GM19467 (cell line): ENCODE measurements around the gene KCNG4.
"Not testable (repeated sequence)": the region's sequence is repeated elsewhere in the genome, so short reads cannot be mapped to it uniquely, and the experiment has no call there.

Experiments used
- ATAC-seq: cut with Tn5 transposase; IDR thresholded peaks from one replicate; pipeline ENCODE4 v1.9.1; 2021; ENCODE audit warnings: mild to moderate bottlenecking, moderate library complexity; ENCODE audit not compliant: unreplicated experiment

KCNG4 gene

DNA sequence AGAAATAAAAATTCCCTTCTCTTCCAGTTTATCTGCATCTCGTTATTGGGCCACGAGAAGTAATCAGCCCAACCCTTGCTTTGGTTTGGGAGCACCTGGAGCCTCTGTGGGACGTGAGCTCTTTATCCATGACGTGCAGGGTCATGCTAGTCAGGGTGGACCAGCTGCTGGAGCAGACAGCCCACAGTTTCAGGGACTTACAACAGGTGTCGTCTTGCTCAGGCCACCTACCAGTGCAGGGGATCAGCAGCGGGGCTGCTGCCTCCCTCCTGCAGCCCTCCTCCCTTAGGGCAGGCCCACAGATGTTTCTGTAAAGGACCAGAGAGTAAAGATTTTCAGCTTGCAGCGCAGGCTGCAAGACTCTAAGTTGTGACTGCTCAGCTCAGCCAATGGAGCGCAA is 31.9 kb downstream of the KCNG4 start:
- ATAC-seq = no peak

DNA sequence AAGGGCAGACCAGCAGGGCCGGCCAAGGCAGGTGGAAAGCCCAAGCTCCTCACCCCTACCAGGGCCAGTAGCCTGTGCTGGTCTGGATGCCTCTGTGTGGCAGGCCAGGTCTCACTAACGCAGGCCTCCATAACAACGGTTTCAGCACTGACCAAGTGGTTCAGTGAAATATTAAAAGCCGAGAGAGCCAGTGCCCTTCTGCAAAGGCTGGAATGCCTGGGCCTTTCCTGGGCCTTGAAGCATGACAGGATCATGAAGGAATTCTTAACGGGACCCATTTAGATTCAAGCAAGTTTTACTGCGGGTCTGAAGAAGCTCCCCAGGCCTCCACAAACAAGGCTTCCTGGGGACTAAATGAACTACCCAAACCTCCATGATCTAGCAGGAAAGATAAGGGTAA is 32.6 kb downstream of the KCNG4 start:
- no peak for ATAC-seq

DNA sequence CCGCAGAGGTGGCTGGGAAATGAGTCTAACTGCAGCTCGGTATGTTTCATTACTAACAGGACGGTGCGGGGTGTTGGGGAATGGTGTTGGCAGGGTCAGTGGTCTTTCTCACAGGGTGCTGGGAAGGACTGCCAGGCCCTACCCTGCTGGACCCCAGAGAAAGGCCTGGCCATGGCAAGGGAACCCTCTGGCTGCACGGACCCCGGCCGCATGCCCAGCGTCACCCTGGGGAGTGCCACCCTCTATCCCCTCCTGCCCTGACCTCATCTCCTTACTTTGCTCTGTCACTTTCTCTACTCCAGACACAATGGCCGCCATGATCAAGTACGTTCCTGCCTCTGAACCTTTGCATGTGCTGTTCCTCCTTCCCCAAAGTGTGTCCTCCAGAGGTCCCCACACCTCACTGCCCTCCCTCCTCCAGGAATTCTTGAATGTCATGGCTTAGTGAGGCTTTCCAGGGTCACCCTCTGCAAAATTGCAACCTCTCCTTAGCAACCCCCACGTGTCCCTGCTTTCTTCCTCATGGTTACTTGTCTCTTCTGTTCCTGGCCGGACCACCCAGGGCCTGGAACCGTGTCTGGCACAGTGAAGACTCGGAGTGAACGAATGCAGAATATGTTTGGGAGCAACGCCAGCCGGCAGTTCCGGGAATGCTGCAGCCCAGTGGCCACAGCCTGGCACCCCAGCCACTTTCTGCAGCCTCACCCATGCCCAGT is 33.7 kb downstream of the KCNG4 start:
- ATAC-seq = no peak

DNA sequence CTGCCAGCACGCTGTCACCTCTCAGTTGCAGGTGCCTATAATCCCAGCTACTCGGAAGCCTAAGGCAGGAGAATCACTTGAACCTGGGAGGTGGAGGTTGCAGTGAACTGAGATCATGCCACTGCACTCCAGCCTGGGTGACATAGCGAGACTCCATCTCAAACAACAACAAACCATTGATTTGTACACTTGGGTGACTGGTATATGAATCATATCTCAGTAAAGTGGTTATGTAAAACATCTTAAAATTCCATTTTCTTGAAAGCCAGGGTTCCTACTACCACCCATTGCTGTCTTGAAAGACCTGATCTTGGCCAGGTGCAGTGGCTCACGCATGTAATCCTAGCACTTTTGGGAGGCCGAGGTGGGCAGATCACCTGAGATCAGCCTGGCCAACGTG is 34.7 kb downstream of the KCNG4 start:
- not testable (repeated sequence) for ATAC-seq

DNA sequence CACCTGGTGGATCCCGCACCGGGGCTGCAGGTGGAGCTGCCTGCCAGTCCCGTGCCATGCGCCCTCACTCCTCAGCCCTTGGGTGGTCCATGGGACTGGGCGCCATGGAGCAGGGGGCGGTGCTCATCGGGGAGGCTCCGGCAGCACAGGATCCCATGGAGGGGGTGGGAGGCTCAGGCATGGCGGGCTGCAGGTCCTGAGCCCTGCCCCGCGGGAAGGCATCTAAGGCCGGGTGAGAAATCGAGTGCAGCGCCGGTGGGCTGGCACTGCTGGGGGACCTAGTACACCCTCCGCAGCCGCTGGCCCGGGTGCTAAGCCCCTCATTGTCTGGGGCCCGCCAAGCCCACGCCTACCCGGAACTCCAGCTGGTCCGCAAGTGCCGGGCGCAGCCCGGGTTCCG is 35.3 kb downstream of the KCNG4 start:
- not testable (repeated sequence) for ATAC-seq

DNA sequence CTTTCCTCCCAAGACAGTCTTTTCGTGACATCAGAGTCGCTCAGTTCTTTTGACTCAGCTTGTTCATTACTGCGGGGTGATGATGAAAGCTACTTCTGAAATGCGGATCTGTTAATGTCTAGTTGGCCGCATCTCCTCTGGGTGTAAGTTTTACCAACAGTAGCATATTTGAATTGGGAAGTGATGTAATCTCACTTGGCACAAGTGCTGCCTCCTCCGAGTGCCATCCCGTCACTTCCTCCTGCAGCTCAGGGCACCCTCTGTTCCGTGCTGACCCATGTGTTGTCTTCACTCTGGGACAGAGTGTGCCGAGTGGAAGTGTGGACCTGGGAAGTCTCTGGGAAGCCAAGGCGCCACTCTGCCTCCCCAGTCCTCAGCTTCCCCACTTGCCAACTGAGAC is 40.0 kb downstream of the KCNG4 start:
- no peak for ATAC-seq

DNA sequence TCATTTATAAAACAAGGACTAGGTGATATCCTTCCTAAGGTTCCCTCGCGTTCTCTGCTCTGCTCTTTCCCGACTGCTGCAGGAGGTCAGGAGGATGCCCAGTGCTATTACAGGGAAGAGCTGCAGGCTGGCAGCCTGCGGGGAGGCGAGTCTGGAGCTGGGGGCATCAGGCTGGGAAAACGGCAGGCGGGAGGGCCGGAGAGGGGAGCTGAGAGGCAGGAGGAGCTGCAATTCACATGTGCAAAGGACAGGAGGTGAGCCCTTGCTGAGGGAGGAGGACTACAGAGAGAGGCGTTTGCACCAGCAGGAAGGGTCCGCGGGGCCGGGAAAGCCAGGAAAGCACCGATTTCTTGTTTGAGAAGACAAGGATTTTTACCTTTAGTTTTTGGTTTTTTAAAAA is 40.7 kb downstream of the KCNG4 start:
- no peak for ATAC-seq

DNA sequence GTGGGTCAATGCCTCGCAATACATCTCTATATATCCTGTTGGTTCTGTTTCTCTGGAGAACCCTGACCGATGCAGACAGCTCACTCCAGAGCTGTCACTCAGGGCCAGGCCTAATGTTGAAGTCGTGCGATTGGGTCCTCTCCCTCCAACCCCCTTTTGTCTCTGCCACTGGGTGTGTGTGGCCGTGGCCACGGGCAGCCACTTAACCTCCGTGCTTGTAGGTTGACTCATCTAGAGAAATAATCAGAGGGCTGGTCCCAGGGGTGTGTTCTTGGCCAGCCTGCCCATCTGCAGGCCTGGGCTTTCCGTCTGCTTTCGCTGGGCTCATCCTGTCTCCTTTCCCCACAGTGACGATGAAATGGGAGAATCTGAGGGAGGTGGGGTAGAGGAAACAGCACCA is 41.4 kb downstream of the KCNG4 start:
- no peak for ATAC-seq

DNA sequence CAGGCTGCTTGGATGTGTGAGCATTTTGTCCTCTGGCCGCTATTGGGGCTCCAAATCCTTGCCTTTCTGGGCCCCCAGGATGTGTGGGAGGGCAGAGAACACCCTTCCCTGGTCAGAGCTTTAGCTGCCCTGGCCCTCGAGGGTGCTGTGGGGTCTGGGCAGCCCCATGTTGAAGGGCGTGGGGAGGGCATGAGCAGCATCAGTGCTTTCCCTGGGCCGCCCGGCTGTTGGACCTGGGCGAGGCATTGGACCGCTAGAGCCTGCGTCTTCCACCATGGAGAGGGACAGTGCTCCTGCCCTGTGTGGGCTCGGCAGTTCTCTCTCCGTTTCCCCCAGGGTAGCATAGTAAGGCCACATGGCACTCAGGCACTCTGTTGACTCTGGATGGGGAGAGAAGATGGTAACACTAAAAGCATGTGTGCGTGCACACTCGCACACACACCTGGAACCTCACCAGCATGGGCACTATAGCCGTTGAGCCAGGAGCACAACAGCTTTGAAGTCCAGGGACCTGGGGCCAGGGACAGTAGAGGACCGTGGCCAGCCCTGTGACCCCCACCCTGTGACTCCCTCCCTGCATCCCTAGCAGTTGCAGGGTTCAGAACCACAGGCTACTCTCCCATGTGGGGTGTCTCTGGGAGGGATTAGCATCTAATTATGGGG is 42.2 kb downstream of the KCNG4 start:
- no peak for ATAC-seq

DNA sequence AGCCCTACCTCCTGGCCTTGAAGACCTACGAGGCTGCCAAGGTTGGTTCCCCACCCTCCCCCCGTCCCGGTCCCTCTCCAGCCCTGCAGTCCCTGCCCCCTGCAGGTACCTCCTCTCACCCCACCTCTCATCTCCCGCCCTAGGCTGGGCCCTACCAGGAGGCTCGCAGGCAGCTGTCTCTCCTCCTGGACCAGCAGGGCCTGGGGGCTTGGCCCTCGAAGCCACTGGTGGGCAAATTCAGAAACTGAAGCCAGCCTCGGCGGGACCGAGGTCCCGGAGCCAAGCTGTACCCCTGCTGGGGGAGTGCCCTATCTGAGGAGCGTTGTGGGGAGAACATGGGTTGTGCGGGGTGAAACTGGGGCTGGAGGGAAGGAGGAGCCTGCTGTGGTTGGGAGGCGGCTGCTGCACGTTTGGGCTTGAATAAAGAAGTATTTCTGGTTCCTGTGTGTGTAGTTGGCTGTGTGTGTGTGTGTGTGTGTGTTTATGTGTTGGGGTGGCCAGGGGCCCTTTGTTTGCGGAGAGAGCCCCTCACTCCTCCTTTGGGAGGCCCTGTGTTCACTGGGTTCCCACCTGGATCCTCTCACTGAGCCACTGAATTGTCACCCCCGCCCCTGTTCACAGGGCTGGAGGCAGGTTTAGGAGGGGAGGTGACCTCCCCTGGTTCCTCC is 43.0 kb downstream of the KCNG4 start:
- ATAC-seq = no peak

DNA sequence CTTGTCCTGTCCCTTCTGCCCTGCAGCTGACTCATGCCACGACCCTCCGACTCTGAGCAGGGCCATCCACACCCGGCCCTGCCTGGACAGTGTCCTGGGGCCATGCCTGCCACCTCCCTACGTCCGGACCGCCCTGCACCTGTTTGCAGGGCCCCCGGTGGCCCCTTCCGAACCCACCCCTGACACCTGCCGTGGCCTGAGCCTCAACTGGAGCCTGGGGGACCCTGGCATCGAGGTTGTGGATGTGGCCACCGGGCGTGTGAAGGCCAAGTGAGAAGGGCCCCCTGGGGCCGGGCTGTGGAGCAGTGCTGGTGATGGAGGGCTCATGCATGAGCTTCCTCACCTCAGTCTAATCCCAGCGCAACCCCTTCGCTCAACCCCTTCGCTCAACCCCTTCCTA is 43.7 kb downstream of the KCNG4 start:
- no peak for ATAC-seq

DNA sequence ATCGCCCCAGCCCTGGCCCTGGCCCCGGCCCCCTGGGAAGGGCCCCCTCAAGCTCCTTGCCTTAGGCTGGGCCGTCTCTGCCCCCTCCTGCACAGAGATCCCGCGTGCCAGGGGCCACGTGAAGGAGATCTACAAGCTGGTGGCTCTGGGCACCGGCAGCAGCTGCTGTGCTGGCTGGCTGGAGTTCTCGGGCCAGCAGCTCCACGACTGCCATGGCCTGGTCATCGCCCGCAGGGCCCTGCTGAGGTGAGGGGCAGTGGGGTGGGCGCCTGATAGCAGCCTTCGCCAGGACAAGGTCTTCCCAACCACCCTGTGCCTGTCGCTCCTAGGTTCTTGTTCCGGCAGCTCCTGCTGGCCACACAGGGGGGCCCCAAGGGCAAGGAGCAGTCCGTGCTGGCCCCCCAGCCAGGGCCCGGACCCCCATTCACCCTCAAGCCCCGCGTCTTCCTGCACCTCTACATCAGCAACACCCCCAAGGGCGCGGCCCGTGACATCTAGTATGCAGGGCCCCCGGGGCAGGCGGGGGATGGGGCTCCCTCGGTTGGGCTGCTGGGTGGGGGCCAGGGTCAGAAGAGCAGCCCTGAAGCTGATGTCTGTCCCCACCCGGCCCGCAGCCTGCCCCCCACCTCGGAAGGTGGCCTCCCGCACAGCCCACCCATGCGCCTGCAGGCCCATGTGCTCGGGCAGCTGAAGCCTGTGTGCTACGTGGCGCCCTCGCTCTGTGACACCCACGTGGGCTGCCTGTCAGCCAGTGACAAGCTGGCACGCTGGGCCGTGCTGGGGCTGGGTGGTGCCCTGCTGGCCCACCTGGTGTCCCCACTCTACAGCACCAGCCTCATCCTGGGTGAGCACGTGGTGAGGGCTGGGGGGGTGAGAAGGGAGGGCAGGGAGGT is 44.4 kb downstream of the KCNG4 start:
- no peak for ATAC-seq

DNA sequence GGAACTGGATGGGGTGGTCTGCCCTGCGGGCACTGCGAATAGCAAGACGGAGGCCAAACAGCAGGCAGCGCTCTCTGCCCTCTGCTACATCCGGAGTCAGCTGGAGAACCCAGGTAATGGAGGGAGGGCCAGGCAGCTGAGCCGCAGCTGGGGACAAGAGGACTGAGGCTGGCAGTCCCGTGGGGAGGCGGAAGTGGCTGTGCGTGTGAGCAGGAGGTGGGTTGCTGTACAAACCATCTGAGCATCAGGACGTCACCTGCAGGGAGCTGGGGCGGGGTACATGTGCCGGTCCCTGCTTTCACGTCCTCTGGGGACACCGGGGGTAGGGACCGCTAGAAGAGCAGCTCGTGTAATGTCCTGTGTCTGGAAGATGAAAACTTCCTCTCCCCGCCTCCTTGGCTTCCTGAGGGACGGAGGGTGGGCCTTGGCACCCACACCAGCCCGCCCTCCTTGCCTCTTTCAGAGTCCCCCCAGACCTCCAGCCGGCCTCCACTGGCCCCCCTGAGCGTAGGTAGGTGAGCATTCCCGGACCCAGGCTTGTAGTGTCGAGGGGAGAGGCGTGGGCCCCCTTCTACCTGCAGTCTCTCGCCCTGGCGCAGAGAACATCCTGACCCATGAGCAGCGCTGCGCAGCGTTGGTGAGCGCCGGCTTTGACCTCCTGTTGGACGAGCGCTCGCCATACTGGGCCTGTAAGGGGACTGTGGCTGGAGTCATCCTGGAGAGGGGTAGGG is 45.2 kb downstream of the KCNG4 start:
- no peak for ATAC-seq

DNA sequence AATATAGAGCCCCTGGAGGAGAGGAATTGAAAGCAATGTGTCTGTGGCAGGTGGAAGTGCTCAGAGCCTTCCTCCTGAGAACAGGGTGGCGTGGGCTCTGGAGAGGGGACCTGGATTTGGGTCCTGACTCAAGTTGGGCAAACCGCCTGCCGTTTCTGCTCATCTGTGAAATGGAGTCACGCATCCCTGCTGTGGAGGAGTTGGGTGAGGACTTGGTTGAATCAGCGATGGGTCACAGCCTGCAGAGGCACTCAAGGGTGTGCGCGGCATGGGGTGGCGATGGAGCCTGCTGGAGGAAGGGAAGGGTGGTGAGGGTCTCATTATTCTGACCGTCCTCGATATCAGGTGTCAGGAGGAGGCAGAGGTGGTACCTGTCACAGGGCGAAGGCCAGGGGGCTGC is 45.8 kb downstream of the KCNG4 start:
- ATAC-seq = no peak

DNA sequence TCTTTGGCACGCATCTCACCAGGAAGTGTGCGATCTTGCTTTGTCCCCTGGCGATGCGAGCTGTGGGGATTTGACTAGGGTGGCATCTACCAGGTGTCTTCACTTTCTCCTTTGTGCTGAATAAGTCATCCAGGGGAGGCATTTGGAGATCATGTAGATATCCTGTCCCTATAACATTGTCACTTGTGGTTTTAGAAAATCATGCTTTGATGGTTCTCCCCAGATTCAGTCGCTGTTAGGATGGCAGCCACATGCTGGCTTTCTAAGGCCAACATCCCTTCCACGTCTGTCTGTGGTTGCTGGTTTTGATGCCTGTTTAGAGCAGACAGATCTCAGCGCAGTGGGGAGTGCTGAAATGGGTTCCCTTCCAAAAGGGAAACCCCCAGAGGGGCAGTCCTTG is 46.3 kb downstream of the KCNG4 start:
- ATAC-seq = no peak

DNA sequence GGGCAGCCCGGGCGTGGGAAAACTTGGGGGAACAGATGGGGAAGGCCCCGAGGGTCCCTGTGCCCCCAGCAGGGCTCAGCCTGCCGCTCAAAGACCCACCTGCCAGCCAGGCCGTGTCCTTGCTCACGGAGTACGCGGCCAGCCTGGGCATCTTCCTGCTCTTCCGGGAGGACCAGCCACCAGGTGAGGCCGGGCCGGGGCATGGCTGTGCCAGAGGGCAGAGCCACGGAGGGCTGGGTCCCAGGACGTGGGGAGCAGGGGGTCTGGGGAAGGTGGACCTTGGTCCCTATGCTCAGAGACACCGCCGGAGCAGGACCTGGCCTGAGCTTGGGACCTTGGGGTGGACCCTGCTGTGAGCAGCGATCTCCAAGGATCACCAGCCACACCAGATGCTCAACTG is 48.3 kb downstream of the KCNG4 start:
- no peak for ATAC-seq

DNA sequence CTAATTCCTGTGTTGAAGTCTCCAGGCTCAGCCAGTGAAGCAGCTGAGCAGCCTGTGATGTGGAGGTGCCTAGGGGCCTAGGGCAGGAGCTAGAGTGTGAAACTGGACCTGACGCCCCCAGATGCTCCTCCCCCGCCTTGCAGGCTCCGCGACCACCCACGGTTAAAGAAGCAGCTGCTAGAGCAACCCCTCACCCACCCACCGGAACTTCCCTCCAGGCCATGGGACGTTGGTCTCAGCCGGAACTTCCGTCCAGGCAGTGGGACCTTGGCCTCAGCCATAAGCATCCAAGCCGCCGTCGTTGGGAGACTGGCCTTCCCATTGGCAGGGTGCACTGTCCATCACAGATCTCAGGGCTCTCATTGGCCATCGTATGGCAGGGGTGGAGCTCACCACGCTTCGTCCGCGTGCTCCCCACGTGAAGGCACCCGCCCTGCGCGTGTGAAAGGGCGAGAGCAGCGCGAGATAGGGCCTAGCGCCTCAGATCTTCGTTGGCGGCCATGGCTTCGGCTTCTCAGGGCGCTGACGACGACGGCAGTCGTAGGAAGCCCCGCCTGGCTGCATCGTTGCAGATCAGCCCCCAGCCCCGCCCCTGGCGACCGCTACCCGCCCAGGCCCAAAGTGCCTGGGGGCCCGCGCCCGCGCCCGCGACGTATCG is 49.0 kb downstream of the KCNG4 start, which contains the start of gene ADAD2:
Gene ADAD2 (plus strand): TSS at position 427 of the 658 bp plus-strand sequence. CDS start 74 bp downstream, at position 501.
- ATAC-seq = no peak

DNA sequence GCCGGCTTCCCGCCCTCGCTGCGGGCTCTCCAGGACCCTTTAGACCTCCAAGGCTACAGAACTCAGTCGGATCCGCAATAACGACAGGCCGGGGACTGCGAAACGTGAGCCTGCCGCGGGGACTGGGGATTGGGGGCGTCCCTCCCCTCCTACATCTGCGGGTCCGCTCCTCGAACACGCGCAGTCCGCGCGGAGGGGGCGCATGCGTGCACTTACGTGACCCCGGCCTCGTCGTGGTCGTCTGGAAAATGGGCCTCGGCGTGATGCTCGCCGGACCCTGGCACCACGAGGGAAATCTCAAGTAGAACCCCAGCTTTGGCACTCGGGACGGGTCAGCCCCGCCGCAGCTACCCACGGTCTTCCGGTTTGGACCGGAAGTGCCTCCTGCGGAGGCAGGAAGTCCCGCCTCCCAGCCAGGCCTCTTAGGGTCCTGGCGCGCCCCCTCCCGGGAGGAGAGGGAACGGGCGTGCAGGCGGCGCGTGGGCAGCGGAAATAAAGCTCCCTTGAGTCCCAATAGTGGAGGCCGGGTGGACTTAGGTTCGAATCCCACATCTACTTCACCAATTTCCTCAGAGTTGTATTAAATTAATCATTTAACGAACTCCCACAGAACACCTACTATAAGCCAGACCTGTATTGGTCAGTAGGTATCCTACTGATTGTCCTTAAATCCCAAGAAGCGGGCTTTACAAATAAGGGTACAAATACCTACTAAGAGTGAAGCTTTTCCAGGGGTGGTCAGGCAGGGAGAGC is 53.0 kb downstream of the KCNG4 start, which contains the start of gene TAF1C:
Gene TAF1C (minus strand): TSS at position 373 of the 753 bp plus-strand sequence. CDS start 2,069 bp downstream, outside the sequence.
- peak; percentile 90 for ATAC-seq

DNA sequence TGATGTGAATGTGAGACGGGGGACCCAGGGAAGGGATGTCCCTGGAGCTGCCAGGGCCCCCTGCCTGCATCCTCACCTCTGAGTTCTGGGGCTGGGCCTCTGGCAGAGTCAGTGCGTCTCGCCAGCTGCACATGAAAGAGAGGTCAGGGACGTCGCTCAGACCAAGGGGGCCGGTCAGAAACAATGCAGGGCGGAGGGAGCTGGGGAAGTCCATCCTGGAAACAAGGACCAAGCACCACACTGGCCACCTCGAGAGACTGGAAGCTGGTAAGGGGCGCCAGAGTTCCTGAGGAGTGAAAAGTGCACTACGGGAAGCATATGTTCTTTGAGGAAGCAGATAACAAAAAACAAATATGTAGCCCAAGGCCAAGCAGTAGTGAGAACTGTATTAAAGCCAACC is 55.0 kb downstream of the KCNG4 start:
- no peak for ATAC-seq
